H1 (cell line): ENCODE results near the gene VSX1.

Source experiments
- POLR2A ChIP-seq, 2 experiments: IDR thresholded peaks; 1 replicate in 1 of 2; 2 replicates in 1 of 2; pipeline ENCODE4 v1.6.1; 2011; ENCODE audit warnings: low read depth in 2 of 2, low read length in 2 of 2, mild to moderate bottlenecking in 2 of 2; ENCODE audit errors: control extremely low read depth in 1 of 2
- RNF2 ChIP-seq: fragments of 200-900, 300-1000 bp; sonication (generic); IDR thresholded peaks from 2 replicates; pipeline ENCODE4 v1.7.1; 2016; ENCODE audit warnings: borderline replicate concordance, low read depth, mild to moderate bottlenecking, antibody characterized with exemption, low read length; ENCODE audit not compliant: poor library complexity, severe bottlenecking; ENCODE audit errors: missing control alignments
- SAP30 ChIP-seq: fragments of 300-600 bp; sonication (generic); IDR thresholded peaks from 2 replicates; pipeline ENCODE4 v1.7.1; 2012; ENCODE audit warnings: low read length, moderate library complexity, mild to moderate bottlenecking, inconsistent platforms; ENCODE audit not compliant: insufficient read depth, insufficient replicate concordance
- SRF ChIP-seq: IDR thresholded peaks from 2 replicates; pipeline ENCODE4 v1.6.1; 2011; ENCODE audit warnings: mild to moderate bottlenecking, low read depth, low read length, moderate library complexity

DNA sequence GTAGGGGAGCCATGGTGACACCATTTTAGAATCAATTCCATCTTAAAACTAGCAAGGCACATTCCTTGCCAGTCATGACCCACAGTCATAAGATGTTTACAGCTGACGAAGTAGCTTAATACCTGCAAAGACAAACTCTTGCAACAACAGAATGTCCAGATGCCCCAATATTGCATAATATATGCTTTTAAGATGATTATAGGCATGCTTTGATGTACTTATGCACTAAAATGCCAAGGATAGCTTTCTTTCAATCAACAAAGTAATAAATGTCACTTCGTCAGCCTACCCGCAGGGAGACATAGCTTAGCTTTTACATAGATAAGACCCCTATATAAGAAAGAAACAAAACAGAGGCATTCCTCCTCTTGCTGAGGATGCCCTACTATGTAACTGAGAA, 50.7 kb downstream of the VSX1 start:
- TF ChIP-seq POLR2A (IDR thresholded peaks at IDR 0.05; ENCODE audit: control extremely low read depth in 1 of 2, low read depth in 2 of 2, low read length in 2 of 2) (no peak), SRF (no peak), RNF2 (no peak), SAP30 (no peak)
